Sigmoid colon (tissue), 4 donors: ENCODE measurements around the gene MNAT1.

Experiments used
- CTCF ChIP-seq, 4 experiments: fragments of 450-650 bp in 3 of 4; fragments of 200-600 bp in 1 of 4; IDR thresholded peaks; one replicate each; pipeline ENCODE4 v1.5.1; 2016 to 2019; ENCODE audit warnings: antibody characterized with exemption in 4 of 4, mild to moderate bottlenecking in 3 of 4, moderate library complexity in 2 of 4
- EP300 ChIP-seq, 4 donors: sonication (generic); formaldehyde crosslinking; IDR thresholded peaks; one replicate each; pipeline ENCODE4 v1.6.1; 2017; ENCODE audit warnings: antibody characterized with exemption in 4 of 4
- POLR2A ChIP-seq, 2 donors: fragments of 450-650 bp; IDR thresholded peaks; one replicate each; pipeline ENCODE4 v1.6.1; 2016; ENCODE audit warnings: antibody characterized with exemption in 2 of 2, mild to moderate bottlenecking in 2 of 2, moderate library complexity in 2 of 2

GRCh38 chr14:60839057-60839456, 104.5 kb downstream of the MNAT1 start:
- TF ChIP-seq CTCF (IDR thresholded peaks at IDR 0.05) (no peak), POLR2A (IDR thresholded peaks at IDR 0.05) (no peak), EP300 (IDR thresholded peaks at IDR 0.05) (no peak)
